ENCODE results near the gene FBXW7.

GRCh38 chr4:152564336-152564735 lies 28.4 kb upstream of the FBXW7 start:
- TF ChIP-seq CTCF (IDR thresholded peaks at IDR 0.05) = no peak
- no peak for TF ChIP-seq POLR2AphosphoS5 (IDR thresholded peaks at IDR 0.05)

All from sigmoid colon (tissue), 4 donors.